Neuronal stem cell (in vitro differentiated cells): Measurements from ENCODE around the gene RNMT.

Experiments
- DNase-seq: peaks from one replicate; pipeline ENCODE4 v3.0.0-alpha.2; 2013; ENCODE audit warnings: low spot score
- H2AFZ ChIP-seq: one replicate; pipeline ENCODE4 v1.6.1; 2013; ENCODE audit warnings: mild to moderate bottlenecking, low read length, inconsistent platforms
- H2AK5ac ChIP-seq: 2 replicates; pipeline ENCODE4 v1.6.1; 2013; ENCODE audit warnings: low read depth, mild to moderate bottlenecking, inconsistent platforms, low read length, moderate library complexity, mixed read lengths
- H2BK120ac ChIP-seq: 2 replicates; pipeline ENCODE4 v1.6.1; 2013; ENCODE audit warnings: low read depth, mild to moderate bottlenecking, inconsistent platforms, low read length, moderate library complexity, mixed read lengths
- H2BK12ac ChIP-seq: one replicate; pipeline ENCODE4 v1.6.1; 2013; ENCODE audit warnings: low read length, inconsistent platforms
- H2BK15ac ChIP-seq: 2 replicates; pipeline ENCODE4 v1.6.1; 2013; ENCODE audit warnings: mild to moderate bottlenecking, low read length, inconsistent platforms, mixed read lengths
- H2BK5ac ChIP-seq: one replicate; pipeline ENCODE4 v1.6.1; 2013; ENCODE audit warnings: inconsistent platforms, mild to moderate bottlenecking, low read length, moderate library complexity
- H3K14ac ChIP-seq: one replicate; pipeline ENCODE4 v1.6.1; 2013; ENCODE audit warnings: low read length, inconsistent platforms
- H3K18ac ChIP-seq: 2 replicates; pipeline ENCODE4 v1.6.1; 2013; ENCODE audit warnings: low read length, inconsistent platforms
- H3K23ac ChIP-seq: 2 replicates; pipeline ENCODE4 v1.6.1; 2013; ENCODE audit warnings: low read depth, mild to moderate bottlenecking, mixed read lengths, low read length, inconsistent platforms; ENCODE audit not compliant: poor library complexity
- H3K27ac ChIP-seq: replicated peaks from 3 replicates; pipeline ENCODE4 v1.5.1; 2013; ENCODE audit warnings: low read length, inconsistent platforms
- H3K27me3 ChIP-seq, 3 experiments: 2 replicates each; pipeline ENCODE4 v1.6.1; 2013; ENCODE audit warnings: low read length in 3 of 3, mild to moderate bottlenecking in 2 of 3, inconsistent platforms in 1 of 3, low read depth in 1 of 3, mixed read lengths in 1 of 3, moderate library complexity in 1 of 3; ENCODE audit not compliant: control insufficient read depth in 3 of 3, insufficient read depth in 3 of 3
- H3K36me3 ChIP-seq, 2 donors: replicated peaks in 1 of 2; 2 replicates each; pipeline ENCODE4 v1.6.1; 2013; ENCODE audit warnings: low read length in 2 of 2; ENCODE audit not compliant: control insufficient read depth in 2 of 2, insufficient read depth in 2 of 2
- H3K4ac ChIP-seq: 2 replicates; pipeline ENCODE4 v1.6.1; 2013; ENCODE audit warnings: inconsistent platforms, mild to moderate bottlenecking, low read length, moderate library complexity
- H3K4me1 ChIP-seq, 2 donors: 1 replicate in 1 of 2; 2 replicates in 1 of 2; pipeline ENCODE4 v1.6.1; 2013; ENCODE audit warnings: low read length in 2 of 2, low read depth in 1 of 2; ENCODE audit not compliant: control insufficient read depth in 2 of 2, insufficient read depth in 1 of 2
- H3K4me2 ChIP-seq: one replicate; pipeline ENCODE4 v1.6.1; 2013; ENCODE audit warnings: mild to moderate bottlenecking, low read length, inconsistent platforms; ENCODE audit not compliant: insufficient read depth, poor library complexity, severe bottlenecking
- H3K4me3 ChIP-seq, 2 donors: 2 replicates each; pipeline ENCODE4 v1.5.1; 2013; ENCODE audit warnings: low read length in 2 of 2, mild to moderate bottlenecking in 2 of 2, inconsistent platforms in 1 of 2, moderate library complexity in 1 of 2
- H3K79me1 ChIP-seq: one replicate; pipeline ENCODE4 v1.6.1; 2013; ENCODE audit warnings: low read depth, mild to moderate bottlenecking, inconsistent platforms, low read length, moderate library complexity
- H3K9ac ChIP-seq: one replicate; pipeline ENCODE4 v1.6.1; 2013; ENCODE audit warnings: mild to moderate bottlenecking, low read depth, low read length, inconsistent platforms; ENCODE audit not compliant: poor library complexity
- H3K9me3 ChIP-seq, 2 donors: replicated peaks in 1 of 2; 2 replicates each; pipeline versions ENCODE3 to v1.6.1; 2013; ENCODE audit warnings: low read length in 2 of 2, mild to moderate bottlenecking in 2 of 2, inconsistent platforms in 1 of 2, low read depth in 1 of 2, mixed read lengths in 1 of 2, moderate library complexity in 1 of 2; ENCODE audit not compliant: control insufficient read depth in 2 of 2, insufficient read depth in 1 of 2
- H4K8ac ChIP-seq: one replicate; pipeline ENCODE4 v1.6.1; 2013; ENCODE audit warnings: low read depth, mild to moderate bottlenecking, inconsistent platforms, low read length, moderate library complexity
- H4K91ac ChIP-seq: one replicate; pipeline ENCODE4 v1.6.1; 2013; ENCODE audit warnings: low read length, low read depth, mild to moderate bottlenecking, inconsistent platforms; ENCODE audit not compliant: poor library complexity
- WGBS, 2 donors: extraction: QIAGEN DNeasy Blood & Tissue Kit; methylation state at CpG; one replicate each; pipeline ENCODE4 v1.1.7; 2013; ENCODE audit warnings: missing lambda C conversion rate in 2 of 2, mixed read lengths in 1 of 2; ENCODE audit not compliant: insufficient read length in 2 of 2, insufficient replicate concordance in 1 of 2; ENCODE audit errors: extremely low coverage in 2 of 2; 5-methylcytosine and 5-hydroxymethylcytosine counted together

Gene RNMT

DNA sequence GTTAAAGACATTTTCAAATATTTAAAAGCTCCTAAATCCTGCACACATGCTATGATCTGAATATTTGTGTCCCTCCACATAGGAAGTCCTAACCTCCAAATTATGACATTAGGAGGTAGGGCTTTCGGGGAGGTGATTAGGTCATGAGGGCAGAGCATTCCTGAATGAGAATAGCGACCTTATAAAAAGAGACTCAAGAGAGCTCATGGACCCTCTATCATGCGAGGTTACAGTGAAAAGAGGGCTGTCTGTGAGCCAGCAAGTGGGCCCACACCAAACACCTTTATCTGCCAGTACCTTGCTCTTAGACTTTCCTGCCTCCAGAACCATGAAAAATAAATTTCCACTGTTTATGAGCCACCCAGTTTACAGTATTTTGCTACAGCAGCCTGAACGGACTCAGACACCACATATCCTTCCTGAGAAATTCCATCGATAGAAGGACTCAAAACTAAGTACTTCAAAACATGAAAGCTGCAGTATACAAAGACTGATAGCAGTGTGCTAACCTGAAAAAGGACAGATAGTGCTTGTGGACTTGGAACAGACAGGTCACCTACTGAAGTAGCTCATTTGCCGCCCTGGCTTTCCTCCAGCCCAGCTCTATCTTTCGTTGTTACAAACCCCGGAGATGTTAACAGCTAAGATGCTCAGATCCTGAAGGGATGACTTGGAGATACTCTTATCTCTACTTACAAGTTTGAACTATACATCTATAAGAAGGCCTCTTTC lies 13.9 kb upstream of the RNMT start:
- Histone ChIP-seq H2AFZ (no peak overlapping the region), H3K14ac (no peak overlapping the region), H4K91ac (no peak overlapping the region), H3K79me1 (no peaks in the 10 kb centered on the region), H3K4me3 (no peak overlapping the region), H3K9me3 (peaks cover 0 to under 1% of the 10 kb centered on the region in 2 donors), H4K8ac (no peak overlapping the region), H3K9ac (no peak overlapping the region), H2BK120ac (no peak overlapping the region), H3K27ac (no peak overlapping the region), H3K18ac (no peak overlapping the region), H2BK12ac (no peak overlapping the region), H3K4me2 (no peak overlapping the region), H3K27me3 (no peaks in the 10 kb centered on the region), H2AK5ac (no peak overlapping the region), H2BK15ac (no peak overlapping the region), H3K4ac (no peak overlapping the region), H3K4me1 (no peaks in the 10 kb centered on the region), H2BK5ac (no peak overlapping the region), H3K23ac (no peak overlapping the region), H3K36me3 (no peaks in the 10 kb centered on the region)
- no CpG with 5 or more reads among the region's 8 CpGs for whole genome bisulfite sequencing, 2 donors
- no peak for DNase-seq

DNA sequence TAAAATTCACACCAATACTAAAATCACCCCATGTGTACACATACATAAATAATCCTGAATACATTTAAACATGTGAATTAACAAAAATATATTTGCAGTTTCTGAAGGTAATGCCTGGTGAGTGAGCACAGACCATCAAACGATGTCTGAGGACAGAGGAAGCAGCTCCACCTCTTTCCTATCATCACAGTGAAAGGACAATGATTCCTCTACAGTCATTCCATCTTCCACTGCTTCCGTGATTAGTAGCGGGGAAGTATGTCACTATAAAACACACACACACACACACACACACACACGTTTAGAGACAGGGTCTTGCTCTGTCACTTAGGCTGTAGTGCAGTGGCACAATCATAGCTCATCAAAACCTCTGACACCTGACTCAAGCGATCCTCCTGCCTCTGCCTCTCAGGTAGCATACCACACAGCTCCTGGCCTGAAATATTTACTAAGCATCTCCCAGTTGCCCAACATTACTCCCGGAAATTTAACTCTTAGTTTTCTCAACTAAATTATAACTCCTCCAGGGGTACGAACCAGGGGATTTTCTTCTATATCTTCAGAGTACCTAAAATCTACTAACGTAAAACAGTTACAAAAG lies 12.9 kb upstream of the RNMT start:
- Histone ChIP-seq H3K4me2 (no peak overlapping the region), H3K14ac (no peak overlapping the region), H2AFZ (no peak overlapping the region), H2BK5ac (no peak overlapping the region), H3K36me3 (no peaks in the 10 kb centered on the region), H4K8ac (peak overlapping the region; percentile 24), H3K23ac (no peak overlapping the region), H3K4me3 (no peak overlapping the region), H2BK12ac (no peak overlapping the region), H3K9ac (no peak overlapping the region), H3K79me1 (no peaks in the 10 kb centered on the region), H3K18ac (no peak overlapping the region), H2AK5ac (no peak overlapping the region), H2BK15ac (no peak overlapping the region), H3K9me3 (peaks cover 0 to 6% of the 10 kb centered on the region in 2 donors), H3K27me3 (no peaks in the 10 kb centered on the region), H4K91ac (no peak overlapping the region), H3K4ac (no peak overlapping the region), H3K4me1 (no peaks in the 10 kb centered on the region), H3K27ac (no peak overlapping the region), H2BK120ac (no peak overlapping the region)
- no peak for DNase-seq
- WGBS, 2 donors, result no CpG with 5 or more reads among the region's 8 CpGs

DNA sequence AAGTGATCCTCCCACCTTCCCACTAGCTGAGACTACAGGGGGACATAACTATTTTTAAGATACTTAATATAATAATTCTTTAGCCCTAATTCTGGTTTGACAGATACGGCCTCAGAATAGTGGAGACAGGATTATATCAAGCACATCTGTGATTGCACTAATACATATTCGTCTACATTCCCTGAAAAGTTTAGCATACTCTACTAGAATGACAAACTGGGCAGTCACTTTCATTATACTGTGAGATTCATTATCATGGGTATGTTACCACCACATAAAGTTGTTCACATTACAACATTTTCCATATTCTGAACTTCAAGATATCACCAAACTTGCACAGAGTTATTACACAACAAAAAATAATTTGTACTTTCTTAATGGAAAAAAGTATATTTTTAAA lies 11.1 kb upstream of the RNMT start:
- no peak overlapping the region for H2BK5ac ChIP-seq
- H3K18ac ChIP-seq, result no peak overlapping the region
- H3K4me2 ChIP-seq, result no peak overlapping the region
- H3K9me3 ChIP-seq, result peaks cover 0 to 6% of the 10 kb centered on the region in 2 donors
- no peaks in the 10 kb centered on the region for H3K27me3 ChIP-seq
- no peak overlapping the region for H3K4ac ChIP-seq
- H3K9ac ChIP-seq, result no peak overlapping the region
- DNase-seq, result no peak
- no peak overlapping the region for H3K27ac ChIP-seq
- no peaks in the 10 kb centered on the region for H3K79me1 ChIP-seq
- H3K36me3 ChIP-seq, result no peaks in the 10 kb centered on the region
- H3K4me3 ChIP-seq, result no peak overlapping the region
- H2BK15ac ChIP-seq, result no peak overlapping the region
- no peak overlapping the region for H2BK120ac ChIP-seq
- H2AFZ ChIP-seq, result no peak overlapping the region
- H3K14ac ChIP-seq, result no peak overlapping the region
- no CpG with 5 or more reads among the region's 2 CpGs for WGBS, 2 donors
- H2BK12ac ChIP-seq, result no peak overlapping the region
- H3K4me1 ChIP-seq, result no peaks in the 10 kb centered on the region
- no peak overlapping the region for H2AK5ac ChIP-seq
- no peak overlapping the region for H3K23ac ChIP-seq
- H4K8ac ChIP-seq, result no peak overlapping the region
- H4K91ac ChIP-seq, result no peak overlapping the region

DNA sequence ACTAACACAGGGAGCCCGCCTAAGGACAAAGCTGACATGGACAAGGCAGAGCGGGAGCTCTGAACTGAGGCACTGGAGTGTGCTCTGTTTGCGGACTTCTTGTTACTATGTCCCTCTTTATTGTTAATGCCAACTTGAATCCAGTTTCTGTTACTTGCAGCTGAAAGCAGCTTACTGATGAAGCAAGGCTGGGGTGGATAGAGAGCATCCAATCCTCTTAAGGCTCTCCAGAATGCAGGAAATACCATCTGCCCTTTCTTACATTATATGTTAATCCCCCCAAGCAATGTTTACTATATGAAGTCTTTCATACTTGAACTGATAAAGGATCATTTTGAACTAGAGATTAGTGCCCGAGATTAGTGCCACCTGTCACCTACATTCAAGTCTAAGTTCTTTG lies 9.6 kb upstream of the RNMT start:
- Histone ChIP-seq H2AK5ac (no peak overlapping the region), H3K9ac (no peak overlapping the region), H2BK5ac (no peak overlapping the region), H2BK120ac (no peak overlapping the region), H3K14ac (no peak overlapping the region), H3K9me3 (peaks cover 0 to 6% of the 10 kb centered on the region in 2 donors), H2BK12ac (no peak overlapping the region), H3K4ac (no peak overlapping the region), H3K27me3 (no peaks in the 10 kb centered on the region), H3K4me1 (no peaks in the 10 kb centered on the region), H3K23ac (no peak overlapping the region), H3K18ac (no peak overlapping the region), H4K91ac (no peak overlapping the region), H2BK15ac (no peak overlapping the region), H3K4me2 (no peak overlapping the region), H3K27ac (no peak overlapping the region), H3K4me3 (no peak overlapping the region), H3K79me1 (no peaks in the 10 kb centered on the region), H2AFZ (no peak overlapping the region), H4K8ac (no peak overlapping the region), H3K36me3 (no peaks in the 10 kb centered on the region)
- DNase-seq, result no peak
- no CpG with 5 or more reads among the region's 4 CpGs for WGBS, 2 donors
